Right lobe of liver (tissue), 4 donors: Measurements from ENCODE around the gene PCSK4.
A peak's percentile ranks its signal among the peaks of the same experiment; 100 is the strongest.

ENCODE experiments used
- POLR2A ChIP-seq: fragments of 450-650 bp; IDR thresholded peaks from one replicate; pipeline ENCODE4 v1.6.1; 2017; ENCODE audit warnings: antibody characterized with exemption, mild to moderate bottlenecking
- TF ChIP-seq, protein P1 (sequence below), 4 donors: fragments of 200-600 bp in 3 of 4; fragments of 450-650 bp in 1 of 4; IDR thresholded peaks; one replicate each; pipeline versions ENCODE4 v1.5.1 to v1.8.0; 2016 to 2022; ENCODE audit warnings: antibody characterized with exemption in 4 of 4, mild to moderate bottlenecking in 2 of 4
- donor health status: DM: no; HTN: no; CAD: no.
- donor health status: DM: no; HTN: no; CAD: no.
- donor health status: DM: no; HTN: yes; CAD: no.

- TF ChIP-seq, protein P1, sequence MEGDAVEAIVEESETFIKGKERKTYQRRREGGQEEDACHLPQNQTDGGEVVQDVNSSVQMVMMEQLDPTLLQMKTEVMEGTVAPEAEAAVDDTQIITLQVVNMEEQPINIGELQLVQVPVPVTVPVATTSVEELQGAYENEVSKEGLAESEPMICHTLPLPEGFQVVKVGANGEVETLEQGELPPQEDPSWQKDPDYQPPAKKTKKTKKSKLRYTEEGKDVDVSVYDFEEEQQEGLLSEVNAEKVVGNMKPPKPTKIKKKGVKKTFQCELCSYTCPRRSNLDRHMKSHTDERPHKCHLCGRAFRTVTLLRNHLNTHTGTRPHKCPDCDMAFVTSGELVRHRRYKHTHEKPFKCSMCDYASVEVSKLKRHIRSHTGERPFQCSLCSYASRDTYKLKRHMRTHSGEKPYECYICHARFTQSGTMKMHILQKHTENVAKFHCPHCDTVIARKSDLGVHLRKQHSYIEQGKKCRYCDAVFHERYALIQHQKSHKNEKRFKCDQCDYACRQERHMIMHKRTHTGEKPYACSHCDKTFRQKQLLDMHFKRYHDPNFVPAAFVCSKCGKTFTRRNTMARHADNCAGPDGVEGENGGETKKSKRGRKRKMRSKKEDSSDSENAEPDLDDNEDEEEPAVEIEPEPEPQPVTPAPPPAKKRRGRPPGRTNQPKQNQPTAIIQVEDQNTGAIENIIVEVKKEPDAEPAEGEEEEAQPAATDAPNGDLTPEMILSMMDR (IDR thresholded peaks at IDR 0.05), result no peak
- peak; percentile 82 for TF ChIP-seq POLR2A
These were observed 2.4 kb upstream of the PCSK4 start for GRCh38 chr19:1492474-1493006.
